Left renal pelvis (tissue), 4 donors: ENCODE data around the gene GABRB1. TPM values are rescaled to one million over a fixed set of nuclear protein-coding genes. Genes with fewer than 3 reads are reported as not detected.

Source experiments
- DNase-seq, 4 donors: peaks; one replicate each; pipeline ENCODE4 v3.0.0-alpha.2; 2013; ENCODE audit warnings: low read depth in 4 of 4, low spot score in 3 of 4
- polyA plus RNA-seq, 4 donors: library from polyadenylated mRNA; unstranded; fragments of 120-200 nt; gene quantifications; one replicate each; pipeline ENCODE4 v1.2.1, GENCODE V29; 2013; ENCODE audit not compliant: insufficient read length in 4 of 4

GABRB1 gene
- polyA plus RNA-seq, 4 donors, result 0.50 to 1.0 (median 0.83) TPM; not detected in 1

DNA sequence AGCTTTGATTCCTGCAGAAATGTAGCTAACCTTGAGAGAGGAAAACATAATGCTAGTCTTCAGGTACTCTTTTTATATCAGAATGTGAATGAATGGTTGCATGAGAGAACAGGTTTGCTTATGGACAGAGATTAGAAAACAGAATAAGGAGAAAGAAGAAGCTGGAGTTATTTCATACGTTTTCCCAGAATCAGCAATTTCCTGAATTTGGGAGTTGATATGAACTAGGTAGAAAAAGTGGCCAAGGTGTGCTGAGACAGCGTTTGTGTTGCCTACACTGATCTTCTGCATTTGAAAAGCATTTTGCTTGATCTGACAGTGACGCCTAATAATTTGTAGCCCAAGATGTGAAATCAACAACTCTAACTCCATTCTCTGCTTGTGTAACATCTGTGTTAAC is 12.5 kb downstream of the GABRB1 start:
- no peak for DNase-seq

DNA sequence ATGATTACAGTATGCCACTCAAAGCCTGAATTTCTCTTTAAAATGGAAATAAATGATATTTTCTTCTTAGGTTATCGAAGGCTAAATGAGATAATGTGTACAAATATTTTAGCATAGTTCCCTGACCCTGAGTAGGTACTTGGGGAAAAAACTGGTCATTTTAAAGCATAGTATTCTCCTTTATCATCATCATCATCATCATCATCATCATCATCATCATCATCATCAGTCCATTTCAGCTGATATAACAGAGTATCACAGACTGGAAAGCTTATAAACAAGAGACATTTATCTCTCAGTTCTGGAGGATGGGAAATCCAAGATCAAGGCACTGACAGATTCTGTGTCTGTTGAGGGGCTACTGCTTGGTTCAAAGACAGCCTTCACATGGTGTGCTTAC is 13.9 kb downstream of the GABRB1 start:
- DNase-seq, result no peak

DNA sequence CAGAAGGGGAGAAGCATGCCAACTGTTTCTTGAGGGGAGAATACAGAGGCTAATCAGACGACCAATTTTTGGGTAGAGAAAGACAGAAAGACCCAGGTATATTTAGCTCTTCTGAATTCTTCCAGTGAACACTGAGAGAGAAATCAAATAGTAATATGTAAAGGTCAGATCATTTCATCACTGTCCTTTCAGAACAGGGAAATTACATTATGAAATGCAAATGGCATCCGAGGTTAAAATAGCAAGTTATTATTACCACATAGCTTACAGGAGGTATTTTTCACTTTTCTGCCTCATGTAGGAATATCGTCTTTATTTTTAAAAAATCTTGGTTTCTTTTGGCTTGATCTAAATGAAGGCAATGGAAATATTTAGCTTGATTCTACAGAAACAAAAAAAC is 18.0 kb downstream of the GABRB1 start:
- DNase-seq, result no peak

DNA sequence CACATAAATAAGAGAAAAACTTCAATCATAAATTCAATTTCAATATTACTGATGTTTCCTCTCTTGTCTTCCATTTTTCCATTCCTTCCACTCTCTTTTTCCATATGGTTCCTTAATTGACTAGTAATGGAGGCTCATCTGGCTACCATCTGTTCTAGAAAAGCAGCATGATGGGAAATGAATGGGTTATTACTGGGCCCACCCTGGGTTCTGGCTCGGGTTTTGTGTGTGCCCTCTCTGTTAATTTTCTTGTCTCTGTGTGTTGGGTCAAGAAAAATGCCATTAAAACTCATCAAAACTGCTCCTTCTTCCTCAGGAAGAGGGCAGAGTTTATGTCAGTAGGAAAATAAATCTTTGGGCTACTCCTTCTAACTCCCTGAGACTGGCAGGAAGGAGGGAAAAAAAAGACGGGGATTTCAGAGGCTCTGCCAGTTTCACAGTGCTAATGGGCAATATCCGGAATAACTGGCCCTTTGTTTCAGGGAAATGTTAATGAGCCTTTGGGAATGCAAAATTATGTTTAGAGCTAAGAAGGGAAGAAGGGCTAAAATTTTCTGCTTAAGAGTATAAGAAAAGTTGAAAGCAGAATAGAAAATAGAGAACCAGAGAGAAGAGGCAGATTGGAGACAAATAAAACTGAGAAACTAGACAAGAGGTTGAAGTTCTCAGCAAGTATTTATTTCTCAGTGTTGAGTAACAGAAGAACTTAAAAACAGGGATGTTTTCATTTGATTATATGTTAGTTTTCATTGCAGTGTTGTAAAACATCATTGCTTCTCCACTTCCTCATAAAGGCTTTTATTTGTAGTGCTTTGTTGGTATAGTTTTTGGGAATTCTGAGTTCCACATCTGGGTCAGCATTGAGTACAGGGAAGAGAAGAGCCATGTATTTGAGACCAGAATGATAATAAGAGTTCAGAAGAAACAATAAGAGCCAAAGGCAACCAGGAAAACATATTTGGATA is 19.7 kb downstream of the GABRB1 start:
- no peak for DNase-seq

DNA sequence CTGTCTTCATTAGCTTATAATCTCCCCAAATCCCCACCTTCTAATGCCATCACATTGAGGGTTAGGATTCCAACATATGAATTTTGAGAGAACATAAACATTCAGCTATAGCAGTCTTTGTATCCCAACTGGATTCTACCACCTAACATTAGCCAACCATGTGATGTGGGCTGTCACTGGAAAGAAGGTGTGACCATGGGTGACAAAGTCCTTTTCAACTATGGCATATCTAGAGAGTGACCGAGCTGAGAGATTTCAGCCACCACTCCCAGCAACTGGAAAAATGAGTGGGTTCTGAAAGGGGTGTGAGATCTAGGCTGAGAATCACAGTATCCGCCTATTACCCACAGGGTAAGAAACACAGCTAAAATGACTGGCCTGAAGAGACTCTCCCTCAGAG is 22.1 kb downstream of the GABRB1 start:
- DNase-seq, result no peak

DNA sequence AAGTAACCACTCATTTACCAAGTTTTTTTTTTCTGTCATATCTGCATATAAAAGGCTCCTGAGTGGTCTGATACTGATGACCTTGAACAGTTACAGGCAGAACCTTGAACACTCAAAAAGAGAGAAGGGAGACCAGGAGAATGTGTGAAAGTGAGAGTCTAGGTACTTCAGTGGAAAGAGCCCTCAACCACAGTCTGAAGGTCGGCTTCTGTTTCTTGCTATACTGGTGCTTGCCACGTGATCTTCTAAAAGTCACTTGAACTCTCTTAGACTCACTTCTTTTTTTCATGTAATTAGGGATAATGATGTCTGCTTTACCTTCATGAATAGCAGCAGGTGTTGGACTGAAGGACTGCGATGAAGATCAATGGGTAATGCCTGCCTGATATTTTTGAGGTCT is 22.8 kb downstream of the GABRB1 start:
- DNase-seq, result no peak

DNA sequence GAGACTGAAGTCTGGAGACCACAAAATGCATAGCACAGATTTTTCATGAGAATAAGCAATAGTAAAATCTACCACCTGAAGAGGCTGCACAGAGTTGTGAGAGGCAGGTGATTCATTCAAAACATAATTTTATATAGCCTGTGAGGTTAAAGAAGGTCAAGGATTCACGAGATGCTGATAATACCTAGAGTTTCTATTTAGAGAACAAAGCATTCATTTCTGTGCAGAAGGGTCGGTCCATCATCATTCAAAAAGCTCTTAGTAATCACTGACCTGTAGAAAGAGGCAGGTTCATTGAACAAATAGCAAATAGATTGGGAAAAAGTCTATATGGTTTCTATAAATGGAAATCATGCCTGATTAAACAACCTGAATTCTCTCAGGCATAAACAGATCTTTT is 26.6 kb downstream of the GABRB1 start:
- no peak for DNase-seq

DNA sequence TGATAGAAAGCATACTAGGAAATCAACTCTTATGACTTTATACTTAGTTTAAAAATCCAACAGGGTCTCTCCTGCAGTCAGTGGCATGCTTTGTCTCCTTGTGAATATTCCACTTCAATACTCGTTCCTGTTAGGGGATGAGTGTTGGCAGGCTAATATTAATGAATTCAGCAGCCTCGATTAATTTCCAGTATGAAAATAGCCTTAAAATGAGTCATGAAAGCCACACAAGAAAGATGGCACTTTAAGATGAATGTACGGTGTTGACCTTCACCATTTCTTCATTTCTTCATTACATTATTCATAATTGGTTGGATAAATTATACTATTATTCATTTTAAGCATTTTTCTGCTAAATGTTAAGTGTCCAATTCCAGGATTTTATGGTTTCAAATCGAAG is 29.2 kb downstream of the GABRB1 start:
- DNase-seq, result no peak

DNA sequence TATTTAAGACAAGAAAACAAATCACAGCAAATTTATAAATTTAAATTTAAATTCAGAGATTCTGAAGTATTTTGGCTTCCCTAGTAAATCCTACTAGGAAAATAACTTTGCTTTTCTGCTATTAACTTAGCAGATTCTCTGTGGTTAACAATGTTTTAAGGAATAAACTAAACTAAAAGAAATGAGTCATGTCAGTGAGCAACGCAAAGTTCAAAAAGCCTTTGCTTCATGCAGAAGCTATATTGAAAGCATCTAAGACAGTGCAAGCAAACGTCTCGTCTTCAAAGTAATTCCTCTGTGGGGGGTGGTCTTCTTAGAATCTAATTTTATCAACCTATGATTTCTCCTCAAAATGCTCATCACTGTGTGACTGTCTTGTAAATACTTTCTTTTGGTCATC is 30.1 kb downstream of the GABRB1 start:
- no peak for DNase-seq

DNA sequence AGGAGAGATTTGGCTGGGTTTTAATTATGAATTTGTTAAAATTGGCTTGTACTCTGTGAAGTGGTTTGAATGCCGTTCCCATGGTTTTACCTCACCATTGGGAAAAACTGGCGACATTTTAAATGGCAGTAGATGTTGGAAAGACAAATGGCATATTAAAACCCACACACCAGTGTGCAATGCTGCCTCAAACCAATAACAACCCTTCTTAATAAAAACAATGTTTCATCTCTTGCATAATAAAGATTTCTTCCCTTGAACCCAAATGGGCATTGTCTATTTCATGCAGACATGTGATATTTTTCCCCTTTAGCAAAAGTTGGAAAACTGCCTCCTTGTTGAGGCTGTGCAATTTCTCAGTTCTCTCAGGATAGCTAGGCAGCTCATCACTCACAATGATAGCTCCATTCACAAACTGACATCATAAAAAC is 33.7 kb downstream of the GABRB1 start:
- no peak for DNase-seq

DNA sequence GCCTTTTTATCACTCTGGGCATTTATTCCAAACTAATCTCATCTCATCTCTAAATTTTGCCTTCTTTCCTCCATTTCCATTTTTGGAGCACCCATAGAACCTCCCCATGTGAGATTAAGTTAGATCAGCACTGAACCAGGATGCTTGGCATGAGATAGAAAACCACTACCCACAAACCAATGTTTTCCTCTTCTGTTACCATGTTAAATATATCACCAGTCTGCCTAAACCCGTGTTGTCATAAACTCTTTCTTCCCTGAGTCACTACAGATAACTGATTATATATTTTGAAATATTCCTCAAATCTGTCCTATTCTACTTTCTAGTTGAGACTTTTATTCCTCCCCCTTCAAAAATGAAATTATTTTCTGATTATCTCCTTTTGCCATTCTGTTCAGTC is 37.6 kb downstream of the GABRB1 start:
- DNase-seq, result no peak

DNA sequence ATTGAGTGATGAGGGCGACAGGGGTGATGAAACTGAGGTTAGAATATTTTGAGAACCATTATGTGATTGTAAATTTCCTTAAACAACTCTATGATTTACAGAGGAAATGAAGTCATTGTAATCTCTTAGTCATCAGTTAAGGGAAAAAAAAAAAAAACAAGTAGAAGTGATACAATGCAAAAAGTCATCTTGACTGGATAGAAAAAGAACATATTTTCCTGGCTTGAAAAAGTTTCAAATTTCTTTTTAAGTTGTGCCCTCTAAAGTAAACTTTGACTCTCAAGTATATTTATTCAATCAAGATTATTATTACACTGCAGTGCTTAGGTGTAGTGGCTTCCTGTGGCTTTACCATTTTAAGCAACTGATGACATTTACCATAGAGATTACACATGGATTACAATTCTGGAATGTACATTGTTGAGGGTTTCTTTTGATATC is 40.6 kb downstream of the GABRB1 start:
- DNase-seq, result no peak

DNA sequence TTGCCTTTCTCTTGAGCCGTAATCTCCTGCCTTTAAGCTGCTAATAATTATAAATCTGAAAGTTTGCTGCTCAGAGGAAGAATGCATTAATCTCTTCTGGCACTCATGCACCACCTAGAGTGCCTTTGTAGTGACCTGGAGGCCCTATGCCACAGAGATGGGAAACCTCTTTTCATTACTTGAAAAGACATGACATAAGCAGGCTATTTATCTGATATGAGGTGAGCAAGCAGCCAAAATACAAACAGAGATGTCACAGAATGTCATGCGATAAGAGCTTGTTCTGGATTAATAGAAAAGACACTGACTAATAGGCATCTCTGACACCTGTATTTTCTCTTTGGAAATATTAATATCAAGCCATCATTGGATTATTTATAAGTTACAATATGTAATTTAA is 42.3 kb downstream of the GABRB1 start:
- DNase-seq, result no peak

DNA sequence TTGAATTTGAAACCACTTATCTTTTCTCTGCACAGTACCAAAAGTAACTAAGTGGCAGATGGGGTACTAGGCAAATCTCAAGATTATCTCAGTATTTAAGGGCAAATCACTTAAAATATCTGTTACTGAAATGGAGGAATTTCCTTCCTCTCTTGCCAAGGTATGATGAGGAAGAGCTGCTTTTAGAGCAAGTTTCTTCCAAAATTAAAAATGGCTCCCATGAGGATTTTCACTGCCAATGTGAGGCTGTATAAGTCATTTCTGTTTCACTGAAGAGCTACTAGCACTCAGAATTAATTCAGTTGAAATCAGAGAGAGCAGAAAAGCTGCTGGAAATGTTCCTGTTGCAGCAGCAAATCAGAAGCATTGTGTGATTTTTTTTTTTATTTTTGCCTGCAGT is 43.4 kb downstream of the GABRB1 start:
- no peak for DNase-seq

DNA sequence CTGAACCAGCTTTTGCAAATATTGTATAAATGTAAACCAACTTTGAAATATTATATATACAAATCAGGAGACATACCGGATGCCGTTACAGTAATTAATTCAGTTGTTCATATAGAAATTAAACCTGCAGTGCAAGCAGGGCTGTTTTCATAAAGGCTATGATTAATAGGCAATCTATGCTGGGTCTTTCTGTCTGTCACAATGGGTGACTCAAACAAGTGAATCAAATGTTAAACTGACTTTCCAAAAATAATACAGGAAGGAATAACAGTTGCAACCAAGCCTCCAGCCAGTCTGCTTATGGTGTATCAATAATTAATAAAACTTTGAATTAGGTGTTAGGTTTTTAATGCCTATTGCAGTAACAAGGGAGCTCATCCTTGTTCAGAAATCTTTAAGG is 43.9 kb downstream of the GABRB1 start:
- DNase-seq, result no peak

DNA sequence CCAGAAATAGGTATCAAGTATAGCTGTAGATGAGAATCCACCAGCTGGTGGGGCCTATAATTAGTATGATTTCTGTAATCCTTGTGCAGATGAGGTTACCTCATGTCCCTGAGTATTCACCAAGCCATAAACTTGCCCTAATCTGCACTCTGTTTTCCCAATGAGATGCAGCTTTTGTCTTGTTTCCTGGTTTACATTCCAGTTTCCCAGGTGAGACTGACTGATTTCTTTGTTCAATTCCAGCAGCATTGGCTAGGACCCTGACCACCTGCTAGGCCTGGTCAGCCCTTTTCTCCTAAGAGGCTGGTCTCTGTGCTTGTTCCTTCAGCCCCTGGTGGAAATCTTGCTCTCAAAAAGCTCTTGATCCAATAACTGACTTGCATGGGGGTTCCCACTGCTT is 44.6 kb downstream of the GABRB1 start:
- no peak for DNase-seq

DNA sequence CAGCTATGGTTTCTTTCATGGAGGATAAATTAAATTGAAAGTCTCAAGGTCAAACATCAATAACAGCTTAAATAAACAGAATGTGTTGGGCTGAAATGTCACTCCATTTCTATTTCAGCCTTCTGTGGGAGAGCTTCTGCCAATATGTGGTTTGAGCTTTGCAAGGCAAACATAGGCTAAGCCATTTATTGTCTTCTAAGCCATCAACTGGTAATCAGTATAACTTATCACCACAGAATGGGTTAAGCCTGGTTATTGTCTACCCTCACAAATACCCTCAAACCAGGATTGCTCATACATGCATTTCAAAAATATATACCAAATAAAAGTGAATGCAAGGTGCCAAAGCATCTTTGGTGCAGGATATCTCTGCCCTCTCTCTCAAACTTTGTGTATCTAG is 52.7 kb downstream of the GABRB1 start:
- DNase-seq, result no peak

DNA sequence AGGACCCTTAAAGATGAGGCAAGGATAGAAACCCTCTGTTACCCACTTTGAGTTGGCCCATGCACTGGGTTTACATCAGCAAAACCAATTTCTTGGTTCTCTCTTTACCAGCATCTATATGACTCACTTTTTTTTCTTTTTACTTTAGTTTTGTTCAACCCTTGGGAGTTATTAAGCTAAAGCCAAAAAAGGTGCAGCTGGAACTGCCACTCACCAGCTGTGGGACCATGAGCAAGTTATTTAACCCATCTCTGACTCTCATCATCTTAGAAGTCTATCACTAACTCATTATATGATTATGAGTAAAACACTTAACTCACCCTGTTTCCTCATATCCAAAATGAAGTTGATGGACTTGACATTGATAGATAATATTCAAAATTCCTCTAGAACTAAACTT is 53.4 kb downstream of the GABRB1 start:
- DNase-seq, result no peak

DNA sequence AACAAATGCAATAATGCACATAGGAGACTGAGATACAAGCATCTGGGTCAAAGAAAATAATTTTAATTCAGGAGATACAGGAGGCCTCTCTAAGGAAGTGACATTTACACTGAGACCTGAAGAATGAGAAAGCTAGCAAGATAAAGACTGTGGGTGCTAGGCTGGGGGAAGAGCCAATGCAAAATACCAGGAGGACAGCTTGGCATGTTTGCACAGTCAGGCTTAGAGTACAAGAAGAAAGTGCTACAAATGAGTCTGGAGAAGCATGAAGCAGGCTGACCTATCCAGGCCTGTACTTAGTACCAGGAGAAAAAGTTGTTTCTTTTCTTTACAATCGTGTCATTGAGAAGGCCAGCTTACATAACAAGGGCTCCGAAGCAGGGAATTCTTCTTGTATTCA is 56.9 kb downstream of the GABRB1 start:
- DNase-seq, result no peak

DNA sequence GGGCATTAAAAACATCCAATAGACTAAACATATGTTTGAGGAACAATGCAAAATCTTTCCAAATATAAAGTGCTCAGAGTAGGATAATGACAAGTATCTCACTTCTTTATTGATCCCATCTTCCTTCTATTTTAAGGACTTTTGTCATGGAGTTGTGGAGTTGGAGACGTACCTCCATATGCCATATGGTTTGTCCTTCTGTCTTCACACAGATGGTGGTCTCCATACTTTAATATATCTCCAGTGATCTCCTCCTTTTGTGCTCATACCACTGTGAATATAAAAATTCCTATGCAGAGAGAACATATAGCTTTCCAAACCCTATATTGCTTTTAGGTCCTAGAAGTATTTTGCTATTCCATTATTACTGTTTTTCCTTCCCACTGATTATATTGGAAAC is 64.5 kb downstream of the GABRB1 start:
- DNase-seq, result no peak

DNA sequence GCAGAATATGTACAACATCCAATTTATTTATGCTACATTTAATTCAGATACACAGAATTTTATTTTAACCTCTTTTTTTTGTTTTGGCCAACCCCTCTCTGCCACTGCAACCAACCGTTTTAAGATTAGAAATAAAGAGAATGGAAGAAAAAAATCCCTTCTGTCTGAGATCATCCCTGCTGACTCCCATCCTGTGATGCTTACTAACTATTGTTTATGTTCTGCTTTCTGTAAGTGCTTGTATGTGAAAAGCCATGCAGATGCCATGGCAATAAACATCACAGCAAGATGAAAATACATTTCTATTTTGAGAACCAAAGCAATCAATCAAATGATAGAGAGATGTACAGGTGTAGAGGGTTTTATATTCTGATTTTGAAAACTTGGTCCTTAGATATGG is 70.1 kb downstream of the GABRB1 start:
- no peak for DNase-seq

DNA sequence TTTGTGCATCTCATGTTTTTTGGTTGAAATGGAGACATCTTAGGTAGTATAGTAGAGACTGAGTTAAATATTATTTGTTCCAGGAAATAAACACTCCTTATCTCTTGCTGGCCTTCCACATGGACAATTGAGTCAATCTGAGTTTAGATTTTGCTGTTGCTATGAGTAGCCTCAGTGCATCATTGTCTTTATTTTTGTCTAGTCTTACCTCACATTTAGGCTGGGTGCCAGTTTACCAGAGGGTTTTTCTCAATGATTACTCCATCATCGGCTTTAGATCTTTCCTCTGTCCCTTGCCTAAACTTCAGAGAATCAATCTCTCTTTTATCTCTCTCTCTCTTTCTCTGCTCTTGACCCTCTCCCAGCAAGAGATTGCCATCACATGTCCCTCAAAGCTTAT is 73.6 kb downstream of the GABRB1 start:
- no peak for DNase-seq

DNA sequence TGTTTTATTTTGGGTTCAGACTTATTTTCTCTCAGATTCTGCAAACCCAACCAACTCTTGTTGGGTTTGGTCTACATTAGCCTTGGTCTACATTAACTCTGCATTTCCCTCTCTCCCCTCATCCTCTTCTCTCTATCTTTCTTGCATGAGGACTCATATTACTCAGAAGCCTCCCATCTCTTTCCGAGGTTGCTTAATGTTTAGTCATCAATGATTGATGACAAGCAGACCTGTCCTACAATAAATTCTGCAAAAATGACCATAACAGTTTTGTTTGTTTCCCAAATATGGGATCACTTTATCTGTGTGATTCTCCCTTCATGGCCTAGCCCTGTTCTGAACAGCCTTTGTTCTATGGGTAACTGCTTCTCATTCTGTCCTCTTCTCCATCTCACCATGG is 75.2 kb downstream of the GABRB1 start:
- DNase-seq, result no peak
